ENCODE results near the gene KBTBD6.
"Not testable (repeated sequence)": the region's sequence is repeated elsewhere in the genome, so short reads cannot be mapped to it uniquely, and the experiment has no call there.

Gene KBTBD6

GRCh38 chr13:41133951-41134350 is 1.3 kb upstream of the KBTBD6 start:
- no peak for DNase-seq

GRCh38 chr13:41131660-41132511 is 716 bp downstream of the KBTBD6 start:
- DNase-seq: not testable (repeated sequence)

DNA sequence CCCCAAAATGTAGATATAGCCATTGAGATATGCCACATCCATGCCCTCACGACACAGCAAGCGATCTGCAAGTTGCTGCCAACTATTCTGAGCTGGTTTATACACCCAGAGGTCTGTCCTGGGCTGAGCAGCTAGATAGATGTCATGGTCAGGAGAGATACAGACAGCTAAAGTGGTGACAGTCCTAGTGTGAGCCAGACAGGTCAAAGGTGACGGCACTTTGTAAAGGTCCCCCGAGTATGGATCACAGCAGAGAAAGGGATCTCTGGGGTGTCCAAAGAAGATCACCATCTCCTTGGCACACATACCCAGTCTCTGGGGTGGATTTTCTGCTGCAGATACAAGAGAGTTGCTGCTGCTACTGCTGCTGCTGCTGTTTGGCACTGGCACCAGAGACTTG is 1.4 kb downstream of the KBTBD6 start:
- DNase-seq: not testable (repeated sequence)

GRCh38 chr13:41130356-41130755 is 2.2 kb downstream of the KBTBD6 start:
- DNase-seq: peak; percentile 7

- DNase-seq: no peak
These were observed 4.9 kb downstream of the KBTBD6 start for GRCh38 chr13:41127701-41128100.

DNA sequence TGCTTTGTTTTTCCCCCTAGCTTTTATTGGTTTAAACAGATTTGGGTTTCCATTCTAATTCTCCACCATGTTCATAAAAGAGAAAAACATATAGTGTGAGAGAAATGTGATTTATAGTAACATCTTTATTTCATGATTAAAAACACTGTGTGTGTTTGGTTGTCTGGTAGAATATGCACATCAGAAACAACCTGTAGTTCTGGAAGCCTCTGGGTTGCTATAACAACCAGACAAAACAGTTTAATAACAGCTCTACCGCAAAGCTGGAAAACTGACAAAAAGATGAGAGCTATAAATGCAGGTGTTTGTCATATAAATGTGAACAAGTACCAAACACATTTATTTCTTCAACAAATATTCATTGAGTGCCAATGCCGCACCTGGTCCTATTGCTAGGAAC is 9.8 kb downstream of the KBTBD6 start:
- DNase-seq: no peak

GRCh38 chr13:41117869-41118268 is 14.7 kb downstream of the KBTBD6 start:
- no peak for DNase-seq

DNA sequence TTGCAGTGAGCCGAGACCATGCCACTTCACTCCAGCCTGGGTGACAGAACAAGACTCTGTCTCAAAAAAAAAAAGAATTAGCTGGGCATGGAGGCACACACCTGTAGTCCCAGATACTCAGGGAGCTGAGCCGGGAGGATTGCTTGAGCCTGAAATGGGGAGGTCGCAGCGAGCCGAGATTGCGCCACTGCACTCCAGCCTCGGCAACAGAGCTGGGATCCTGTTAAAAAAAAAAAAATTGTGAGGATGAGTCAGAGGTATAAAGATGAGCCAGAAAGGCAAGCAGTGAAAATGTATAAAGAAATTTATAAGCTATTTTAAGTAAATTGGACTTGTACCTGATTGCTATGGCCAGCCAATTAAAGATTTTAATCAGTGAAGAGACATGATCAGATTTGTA is 21.1 kb downstream of the KBTBD6 start:
- no peak for DNase-seq

- DNase-seq: no peak
These were observed 25.0 kb downstream of the KBTBD6 start for GRCh38 chr13:41107584-41108014.

DNA sequence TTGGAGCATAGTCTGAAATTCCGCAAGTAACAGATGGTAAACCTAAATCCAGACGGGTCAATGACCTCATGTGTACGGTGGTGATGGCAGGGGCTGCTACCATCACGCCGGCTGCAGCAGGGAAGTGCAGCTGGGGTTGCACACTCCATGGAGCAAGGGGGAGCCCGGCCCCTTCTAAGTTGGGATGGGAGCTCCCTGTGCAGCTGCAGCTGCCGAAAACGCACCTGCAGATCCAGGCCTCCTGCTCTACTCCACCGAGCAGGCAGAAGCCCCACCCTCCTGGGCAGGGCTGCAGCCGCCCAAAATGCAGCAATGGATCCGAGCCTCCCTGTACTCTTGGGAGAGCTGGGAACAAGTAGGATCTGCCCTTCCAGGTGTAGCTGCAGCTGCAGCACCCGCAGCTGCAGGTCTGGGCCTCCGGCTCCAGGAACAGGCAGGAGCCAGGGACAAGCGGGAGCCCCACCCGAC is 25.5 kb downstream of the KBTBD6 start:
- DNase-seq: no peak

DNA sequence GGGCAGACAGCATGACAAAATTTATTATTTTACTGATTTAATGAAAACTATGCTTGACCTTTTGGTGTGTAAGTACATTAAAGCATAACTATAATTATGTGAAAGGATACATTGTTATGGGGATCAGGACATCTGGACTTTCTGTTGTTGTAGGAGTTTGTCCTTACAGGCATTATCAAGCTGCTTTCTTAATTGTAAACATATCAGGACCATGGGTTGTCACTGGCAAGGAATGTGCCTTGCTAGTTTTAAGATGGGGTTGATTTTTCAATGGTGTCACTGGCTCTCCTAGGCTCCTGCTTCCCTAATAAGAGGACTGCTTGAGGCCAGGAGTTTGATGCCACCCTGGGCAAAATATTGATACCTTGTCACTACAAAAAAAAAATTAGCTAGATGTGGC is 32.6 kb downstream of the KBTBD6 start:
- DNase-seq: no peak

GRCh38 chr13:41098761-41099160 is 33.8 kb downstream of the KBTBD6 start:
- no peak for DNase-seq

- not testable (repeated sequence) for DNase-seq
These were observed 36.9 kb downstream of the KBTBD6 start for GRCh38 chr13:41095681-41096080.

DNA sequence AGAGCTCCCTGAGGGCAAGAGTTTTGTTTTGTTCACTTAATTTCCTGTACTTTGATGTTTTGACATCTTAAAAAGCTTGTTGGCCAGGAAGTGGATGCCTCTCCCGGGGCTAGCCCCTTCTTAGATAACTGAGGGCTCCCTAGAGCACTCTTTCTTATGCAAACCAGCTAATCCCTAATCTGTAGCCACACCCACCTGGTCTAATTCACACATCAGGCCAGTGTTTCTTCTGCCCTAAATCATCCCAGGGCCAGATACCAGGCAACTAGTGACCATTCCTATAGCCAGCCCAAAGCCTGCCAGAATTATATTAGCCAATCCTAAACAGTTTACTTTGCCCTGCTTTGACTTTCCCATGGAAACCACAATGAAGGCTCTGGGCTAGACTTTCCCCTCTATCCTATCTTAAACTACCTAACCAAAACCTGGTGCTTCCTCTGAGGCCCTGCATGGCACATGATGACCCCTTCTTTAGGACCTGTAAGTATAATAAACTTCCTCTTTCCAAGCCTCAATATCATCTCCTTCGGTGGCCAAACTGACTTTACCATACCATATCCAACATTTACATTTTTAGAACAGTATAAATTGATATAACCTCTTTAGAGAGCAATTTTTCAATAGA is 46.5 kb downstream of the KBTBD6 start:
- DNase-seq: no peak

DNA sequence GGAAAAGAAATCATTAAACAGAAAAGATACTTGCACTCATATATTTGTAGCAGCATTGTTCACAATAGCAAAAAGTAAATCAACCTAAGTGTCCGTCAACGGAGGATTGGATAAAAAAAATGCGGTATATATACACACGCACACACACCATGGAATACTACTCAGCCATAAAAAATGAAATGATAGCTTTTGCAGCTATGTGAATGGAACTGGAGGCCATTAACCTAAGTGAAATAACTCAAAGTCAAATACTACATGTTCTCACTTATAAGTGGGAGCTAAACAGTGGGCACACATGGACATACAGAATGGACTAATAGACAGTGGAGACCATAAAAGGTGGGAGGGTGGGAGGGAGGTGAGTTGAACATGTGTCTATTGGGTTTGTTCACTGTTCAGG is 52.9 kb downstream of the KBTBD6 start:
- no peak for DNase-seq

Measured in CD4-positive, alpha-beta T cell treated with Interleukin-6 for 4 hours (primary cell).